ENCODE measurements around the gene HHAT. TPM values are rescaled to one million over a fixed set of nuclear protein-coding genes. Genes with fewer than 3 reads are reported as not detected.

The HHAT gene
- total RNA-seq, 1 donor from 2014 or later: 6.0 TPM

DNA sequence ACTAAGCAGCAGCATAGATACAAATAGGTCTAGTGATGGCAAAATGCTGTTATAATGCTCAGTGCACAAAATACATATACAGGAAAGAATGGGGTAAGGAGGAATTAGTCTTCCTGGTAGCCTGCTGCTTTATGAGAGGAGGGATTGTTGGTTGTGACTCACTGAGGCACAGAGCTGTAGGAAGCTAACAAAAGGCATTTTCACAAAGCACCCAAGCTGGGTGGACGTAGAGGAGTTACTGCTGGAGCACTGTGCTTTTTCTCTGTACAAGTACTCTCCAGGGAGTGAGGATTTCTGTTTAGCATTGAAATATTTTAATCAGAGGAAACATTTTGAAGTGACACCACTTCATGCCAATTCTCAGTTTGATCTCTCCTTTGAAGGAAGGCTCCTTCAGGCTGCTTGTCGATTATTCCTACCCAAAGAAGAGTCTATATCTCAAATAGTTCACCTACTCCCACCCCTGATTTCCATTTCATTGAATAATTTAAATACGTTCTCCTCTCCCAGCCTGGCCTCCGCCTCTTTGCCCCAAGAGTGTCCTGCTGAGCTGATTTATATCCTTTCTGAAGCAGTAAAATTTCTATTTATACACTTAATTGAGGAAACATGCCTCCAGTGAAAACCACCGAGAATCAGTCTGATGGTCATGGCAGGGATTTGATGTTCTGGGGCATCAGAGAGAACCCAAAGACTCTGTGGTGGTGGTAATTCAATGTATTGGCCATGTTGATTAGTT is 271.9 kb downstream of the HHAT start:
- TF ChIP-seq, protein P1, sequence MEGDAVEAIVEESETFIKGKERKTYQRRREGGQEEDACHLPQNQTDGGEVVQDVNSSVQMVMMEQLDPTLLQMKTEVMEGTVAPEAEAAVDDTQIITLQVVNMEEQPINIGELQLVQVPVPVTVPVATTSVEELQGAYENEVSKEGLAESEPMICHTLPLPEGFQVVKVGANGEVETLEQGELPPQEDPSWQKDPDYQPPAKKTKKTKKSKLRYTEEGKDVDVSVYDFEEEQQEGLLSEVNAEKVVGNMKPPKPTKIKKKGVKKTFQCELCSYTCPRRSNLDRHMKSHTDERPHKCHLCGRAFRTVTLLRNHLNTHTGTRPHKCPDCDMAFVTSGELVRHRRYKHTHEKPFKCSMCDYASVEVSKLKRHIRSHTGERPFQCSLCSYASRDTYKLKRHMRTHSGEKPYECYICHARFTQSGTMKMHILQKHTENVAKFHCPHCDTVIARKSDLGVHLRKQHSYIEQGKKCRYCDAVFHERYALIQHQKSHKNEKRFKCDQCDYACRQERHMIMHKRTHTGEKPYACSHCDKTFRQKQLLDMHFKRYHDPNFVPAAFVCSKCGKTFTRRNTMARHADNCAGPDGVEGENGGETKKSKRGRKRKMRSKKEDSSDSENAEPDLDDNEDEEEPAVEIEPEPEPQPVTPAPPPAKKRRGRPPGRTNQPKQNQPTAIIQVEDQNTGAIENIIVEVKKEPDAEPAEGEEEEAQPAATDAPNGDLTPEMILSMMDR (IDR thresholded peaks at IDR 0.05): no peak
- Mint-ChIP-seq H3K9me3 (ENCODE audit: unreplicated experiment) (peaks cover 6% of the 10 kb centered on the region), H3K4me3 (ENCODE audit: unreplicated experiment) (no peak overlapping the region), H3K27me3 (ENCODE audit: unreplicated experiment) (no peaks in the 10 kb centered on the region), H3K36me3 (ENCODE audit: unreplicated experiment) (peaks cover 4% of the 10 kb centered on the region), H3K4me1 (ENCODE audit: unreplicated experiment) (peaks cover 28% of the 10 kb centered on the region), H3K27ac (ENCODE audit: unreplicated experiment) (no peak overlapping the region)
- no peak for DNase-seq (ENCODE audit: extremely low spot score, unreplicated experiment)

DNA sequence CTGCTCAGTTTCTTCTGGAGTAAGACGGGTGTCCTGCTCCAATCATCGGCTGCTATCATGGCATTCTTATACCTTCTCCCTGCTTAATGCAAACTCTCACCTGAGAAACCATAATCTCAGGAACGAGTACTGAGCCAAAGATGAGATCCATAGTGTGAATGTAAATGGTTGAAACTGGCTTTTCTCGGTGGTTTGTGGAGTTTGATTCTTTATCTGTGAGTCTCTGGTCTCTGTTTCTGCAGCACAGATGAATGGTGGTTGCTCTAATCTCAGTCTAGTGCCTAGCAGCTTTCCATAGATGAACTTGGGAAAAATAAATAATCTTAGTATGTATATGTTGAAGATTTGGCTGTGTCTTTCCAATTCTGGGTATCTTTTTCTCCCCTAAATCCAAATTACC is 274.4 kb downstream of the HHAT start:
- H3K27me3 Mint-ChIP-seq (ENCODE audit: unreplicated experiment): no peaks in the 10 kb centered on the region
- no peak overlapping the region for H3K27ac Mint-ChIP-seq (ENCODE audit: unreplicated experiment)

DNA sequence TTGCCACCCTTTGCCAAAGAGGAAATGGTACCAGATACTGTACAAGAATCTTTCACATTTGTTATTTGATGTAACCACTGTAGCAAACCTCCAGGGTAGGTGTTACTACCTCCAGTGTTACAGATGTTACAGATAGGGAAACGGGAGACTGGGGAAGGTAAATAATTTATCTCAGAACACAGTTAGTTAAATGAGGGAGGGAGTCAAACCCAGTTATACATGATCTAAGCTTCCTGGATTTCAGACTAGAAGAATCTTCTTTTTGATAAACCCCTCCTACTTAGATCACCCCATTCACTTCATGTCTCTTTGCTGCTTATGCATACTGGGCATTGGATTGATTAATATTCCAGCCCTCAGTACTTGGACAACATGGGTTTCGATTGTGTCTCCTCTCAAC is 276.4 kb downstream of the HHAT start:
- peaks cover 15% of the 10 kb centered on the region for H3K4me1 Mint-ChIP-seq (ENCODE audit: unreplicated experiment)
- no peaks in the 10 kb centered on the region for H3K27me3 Mint-ChIP-seq (ENCODE audit: unreplicated experiment)
- DNase-seq (ENCODE audit: extremely low spot score, unreplicated experiment): no peak
- H3K4me3 Mint-ChIP-seq (ENCODE audit: unreplicated experiment): no peak overlapping the region
- peaks cover 13% of the 10 kb centered on the region for H3K9me3 Mint-ChIP-seq (ENCODE audit: unreplicated experiment)
- no peak overlapping the region for H3K27ac Mint-ChIP-seq (ENCODE audit: unreplicated experiment)
- TF ChIP-seq, protein P1 (IDR thresholded peaks at IDR 0.05): no peak
- H3K36me3 Mint-ChIP-seq (ENCODE audit: unreplicated experiment): peaks cover 11% of the 10 kb centered on the region

More for the DNA sequence above, 274.4 kb downstream of the HHAT start:
- Mint-ChIP-seq H3K9me3 (ENCODE audit: unreplicated experiment) (peaks cover 12% of the 10 kb centered on the region), H3K36me3 (ENCODE audit: unreplicated experiment) (peaks cover 11% of the 10 kb centered on the region), H3K4me3 (ENCODE audit: unreplicated experiment) (no peak overlapping the region), H3K4me1 (ENCODE audit: unreplicated experiment) (peaks cover 30% of the 10 kb centered on the region)
- no peak for DNase-seq (ENCODE audit: extremely low spot score, unreplicated experiment)
- TF ChIP-seq, protein P1 (IDR thresholded peaks at IDR 0.05): no peak

DNA sequence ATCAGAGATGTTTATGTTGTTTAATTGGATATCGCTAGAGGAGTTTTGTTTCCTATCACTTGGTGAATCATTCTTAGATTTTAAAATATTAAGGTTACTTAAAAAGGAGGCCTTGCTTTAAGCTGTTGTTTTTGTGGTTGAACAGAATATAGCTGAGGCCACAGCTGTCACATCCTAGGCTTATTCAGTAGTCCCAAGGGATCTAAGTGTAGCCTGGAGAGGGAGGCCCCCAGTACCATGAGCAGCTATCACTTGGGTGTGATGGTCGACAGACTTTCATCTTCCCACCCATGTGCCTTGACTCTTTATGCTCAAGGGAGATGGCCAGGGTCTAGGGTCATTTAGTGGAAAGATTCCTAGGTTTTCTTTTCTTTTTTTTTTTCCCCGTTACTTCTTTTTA is 278.7 kb downstream of the HHAT start:
- H3K27me3 Mint-ChIP-seq (ENCODE audit: unreplicated experiment): no peaks in the 10 kb centered on the region
- peaks cover 17% of the 10 kb centered on the region for H3K9me3 Mint-ChIP-seq (ENCODE audit: unreplicated experiment)
- H3K36me3 Mint-ChIP-seq (ENCODE audit: unreplicated experiment): peaks cover 11% of the 10 kb centered on the region
- TF ChIP-seq, protein P1 (IDR thresholded peaks at IDR 0.05): no peak
- DNase-seq (ENCODE audit: extremely low spot score, unreplicated experiment): no peak
- H3K4me1 Mint-ChIP-seq (ENCODE audit: unreplicated experiment): peaks cover 15% of the 10 kb centered on the region
- H3K27ac Mint-ChIP-seq (ENCODE audit: unreplicated experiment): no peak overlapping the region
- H3K4me3 Mint-ChIP-seq (ENCODE audit: unreplicated experiment): no peak overlapping the region

DNA sequence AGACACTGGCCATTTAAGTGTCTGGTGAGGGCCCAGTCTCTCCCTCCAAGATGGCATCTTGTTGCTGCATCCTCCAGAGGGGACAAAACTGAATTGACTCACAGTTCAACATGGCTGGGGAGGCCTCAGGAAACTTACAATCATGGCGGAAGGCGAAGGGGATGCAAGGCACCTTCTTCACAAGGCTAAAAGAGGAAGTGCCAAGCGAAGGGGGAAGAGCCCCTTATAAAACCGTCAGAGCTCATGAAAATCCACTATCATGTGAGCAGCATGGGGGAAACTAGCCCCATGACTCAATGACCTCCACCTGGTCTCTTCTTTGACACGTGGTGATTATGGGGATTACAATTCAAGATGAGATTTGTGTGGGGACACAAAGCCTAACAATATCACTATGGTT is 280.1 kb downstream of the HHAT start:
- Mint-ChIP-seq H3K36me3 (ENCODE audit: unreplicated experiment) (peaks cover 11% of the 10 kb centered on the region), H3K9me3 (ENCODE audit: unreplicated experiment) (peaks cover 23% of the 10 kb centered on the region), H3K4me1 (ENCODE audit: unreplicated experiment) (peaks cover 15% of the 10 kb centered on the region), H3K27ac (ENCODE audit: unreplicated experiment) (no peak overlapping the region), H3K4me3 (ENCODE audit: unreplicated experiment) (no peak overlapping the region), H3K27me3 (ENCODE audit: unreplicated experiment) (no peaks in the 10 kb centered on the region)
- DNase-seq (ENCODE audit: extremely low spot score, unreplicated experiment): no peak
- TF ChIP-seq, protein P1 (IDR thresholded peaks at IDR 0.05): no peak

Data from osteocyte (in vitro differentiated cells).